Measurements from ENCODE around the gene CAP1.
A peak's percentile ranks its signal among the peaks of the same experiment; 100 is the strongest.
"Not testable (repeated sequence)": the region's sequence is repeated elsewhere in the genome, so short reads cannot be mapped to it uniquely, and the experiment has no call there.

Gene CAP1

GRCh38 chr1:40040511-40041465 is at the start of gene CAP1:
CAP1 (plus strand) TSS chr1:40040729; CDS start chr1:40059347, 18,618 bp downstream.
- H3K4me3 Mint-ChIP-seq = peak within 1 kb of the TSS; percentile 93
- H3K27me3 Mint-ChIP-seq = peaks cover 6% of the 10 kb centered on the region
- no peaks in the 10 kb centered on the region for H3K9me3 Mint-ChIP-seq
- peaks cover 76% of the 10 kb centered on the region for H3K4me1 Mint-ChIP-seq
- H3K27ac Mint-ChIP-seq = peak within 1 kb of the TSS; percentile 98
- DNase-seq = peak; percentile 100
- H3K36me3 Mint-ChIP-seq = peaks cover 49% of the 10 kb centered on the region
- CTCF ChIA-PET = interaction anchor here (0.9 to 1.4 kb wide), 3 partner anchors 9 to 19 kb away, joined by 3 to 4 read pairs (median 3); no protein-coding TSS in a partner anchor

- H3K27me3 Mint-ChIP-seq = no peaks in the 10 kb centered on the region
Measured at GRCh38 chr1:39992234-39992633, 48.3 kb upstream of the CAP1 start.

GRCh38 chr1:39992888-39993287 is 47.6 kb upstream of the CAP1 start:
- Mint-ChIP-seq H3K27ac (no peak overlapping the region), H3K27me3 (no peaks in the 10 kb centered on the region)
- CTCF ChIA-PET = interaction anchor here (1.3 kb wide), 1 partner anchor 39 kb away, joined by 4 read pairs; no protein-coding TSS in a partner anchor

More at GRCh38 chr1:39992234-39992633, 48.3 kb upstream of the CAP1 start:
- DNase-seq = no peak
- H3K4me1 Mint-ChIP-seq = peaks cover 2% of the 10 kb centered on the region
- no peaks in the 10 kb centered on the region for H3K9me3 Mint-ChIP-seq
- no peak overlapping the region for H3K4me3 Mint-ChIP-seq
- no peak overlapping the region for H3K27ac Mint-ChIP-seq
- CTCF ChIA-PET = interaction anchor here (1.0 to 1.3 kb wide), 2 partner anchors 18 to 40 kb away, joined by 3 to 4 read pairs; no protein-coding TSS in a partner anchor
- H3K36me3 Mint-ChIP-seq = no peaks in the 10 kb centered on the region

GRCh38 chr1:39995973-39996393 is 44.5 kb upstream of the CAP1 start:
- peaks cover 2% of the 10 kb centered on the region for H3K4me1 Mint-ChIP-seq
- CTCF ChIA-PET = no interaction called here
- H3K27ac Mint-ChIP-seq = no peak overlapping the region
- H3K27me3 Mint-ChIP-seq = no peaks in the 10 kb centered on the region
- no peak overlapping the region for H3K4me3 Mint-ChIP-seq
- H3K9me3 Mint-ChIP-seq = no peaks in the 10 kb centered on the region
- H3K36me3 Mint-ChIP-seq = no peaks in the 10 kb centered on the region
- DNase-seq = no peak

More at GRCh38 chr1:39992888-39993287, 47.6 kb upstream of the CAP1 start:
- H3K4me3 Mint-ChIP-seq = no peak overlapping the region
- H3K9me3 Mint-ChIP-seq = no peaks in the 10 kb centered on the region
- no peaks in the 10 kb centered on the region for H3K36me3 Mint-ChIP-seq
- no peak for DNase-seq
- peaks cover 2% of the 10 kb centered on the region for H3K4me1 Mint-ChIP-seq

- H3K27ac Mint-ChIP-seq = no peak overlapping the region
- DNase-seq = no peak
- peaks cover 2% of the 10 kb centered on the region for H3K4me1 Mint-ChIP-seq
- H3K36me3 Mint-ChIP-seq = no peaks in the 10 kb centered on the region
- H3K27me3 Mint-ChIP-seq = no peaks in the 10 kb centered on the region
- CTCF ChIA-PET = interaction anchor here (0.7 kb wide), 1 partner anchor 60 kb away, joined by 3 read pairs; no protein-coding TSS in a partner anchor
- no peaks in the 10 kb centered on the region for H3K9me3 Mint-ChIP-seq
- no peak overlapping the region for H3K4me3 Mint-ChIP-seq
Measured at GRCh38 chr1:39996396-39997004, 44.0 kb upstream of the CAP1 start.

GRCh38 chr1:40001456-40001855 is 39.1 kb upstream of the CAP1 start:
- Mint-ChIP-seq H3K36me3 (no peaks in the 10 kb centered on the region), H3K27ac (no peak overlapping the region), H3K9me3 (no peaks in the 10 kb centered on the region), H3K27me3 (peaks cover 6% of the 10 kb centered on the region), H3K4me3 (no peak overlapping the region), H3K4me1 (no peaks in the 10 kb centered on the region)
- DNase-seq = no peak
- CTCF ChIA-PET = interaction anchor here (1.0 kb wide), 1 partner anchor 31 kb away, joined by 3 read pairs; no protein-coding TSS in a partner anchor

- no peaks in the 10 kb centered on the region for H3K4me1 Mint-ChIP-seq
- H3K9me3 Mint-ChIP-seq = no peaks in the 10 kb centered on the region
- H3K4me3 Mint-ChIP-seq = no peak overlapping the region
- CTCF ChIA-PET = no interaction called here
- no peak for DNase-seq
- H3K27ac Mint-ChIP-seq = no peak overlapping the region
- no peaks in the 10 kb centered on the region for H3K36me3 Mint-ChIP-seq
- peaks cover 6% of the 10 kb centered on the region for H3K27me3 Mint-ChIP-seq
Measured at GRCh38 chr1:40003156-40004093, 37.1 kb upstream of the CAP1 start.

GRCh38 chr1:40004857-40005256 is 35.7 kb upstream of the CAP1 start:
- CTCF ChIA-PET = no interaction called here
- no peaks in the 10 kb centered on the region for H3K4me1 Mint-ChIP-seq
- no peak overlapping the region for H3K4me3 Mint-ChIP-seq
- DNase-seq = no peak
- no peaks in the 10 kb centered on the region for H3K9me3 Mint-ChIP-seq
- peaks cover 6% of the 10 kb centered on the region for H3K27me3 Mint-ChIP-seq
- no peaks in the 10 kb centered on the region for H3K36me3 Mint-ChIP-seq
- no peak overlapping the region for H3K27ac Mint-ChIP-seq

GRCh38 chr1:40007481-40008034 is 33.0 kb upstream of the CAP1 start:
- H3K27me3 Mint-ChIP-seq, H3K36me3 Mint-ChIP-seq, H3K9me3 Mint-ChIP-seq, H3K27ac Mint-ChIP-seq, DNase-seq, H3K4me1 Mint-ChIP-seq, CTCF ChIA-PET, H3K4me3 Mint-ChIP-seq: not testable (repeated sequence)

GRCh38 chr1:40011198-40011597 is 29.3 kb upstream of the CAP1 start:
- no peak overlapping the region for H3K27ac Mint-ChIP-seq
- CTCF ChIA-PET = interaction anchor here (1.0 kb wide), 1 partner anchor 21 kb away, joined by 3 read pairs; no protein-coding TSS in a partner anchor
- H3K36me3 Mint-ChIP-seq = no peaks in the 10 kb centered on the region
- peaks cover under 1% of the 10 kb centered on the region for H3K27me3 Mint-ChIP-seq
- DNase-seq = no peak
- no peak overlapping the region for H3K4me3 Mint-ChIP-seq
- H3K9me3 Mint-ChIP-seq = peaks cover 6% of the 10 kb centered on the region
- no peaks in the 10 kb centered on the region for H3K4me1 Mint-ChIP-seq

GRCh38 chr1:40014253-40014706 is 26.2 kb upstream of the CAP1 start:
- CTCF ChIA-PET = interaction anchor here (0.7 to 1.3 kb wide), 2 partner anchors 17 to 19 kb away, joined by 3 read pairs; no protein-coding TSS in a partner anchor

GRCh38 chr1:40014812-40015594 is 25.5 kb upstream of the CAP1 start:
- no peak for DNase-seq
- H3K27ac Mint-ChIP-seq = no peak overlapping the region
- peaks cover 13% of the 10 kb centered on the region for H3K27me3 Mint-ChIP-seq
- CTCF ChIA-PET = interaction anchor here (0.7 to 1.3 kb wide), 2 partner anchors 17 to 18 kb away, joined by 3 read pairs; no protein-coding TSS in a partner anchor
- H3K4me1 Mint-ChIP-seq = peaks cover 3% of the 10 kb centered on the region
- H3K4me3 Mint-ChIP-seq = no peak overlapping the region
- peaks cover 2% of the 10 kb centered on the region for H3K36me3 Mint-ChIP-seq
- H3K9me3 Mint-ChIP-seq = peaks cover 6% of the 10 kb centered on the region

More at GRCh38 chr1:40014253-40014706, 26.2 kb upstream of the CAP1 start:
- H3K4me3 Mint-ChIP-seq = no peak overlapping the region
- DNase-seq = no peak
- H3K27ac Mint-ChIP-seq = no peak overlapping the region
- peaks cover 6% of the 10 kb centered on the region for H3K9me3 Mint-ChIP-seq
- H3K4me1 Mint-ChIP-seq = peaks cover 2% of the 10 kb centered on the region
- peaks cover 2% of the 10 kb centered on the region for H3K36me3 Mint-ChIP-seq
- peaks cover 13% of the 10 kb centered on the region for H3K27me3 Mint-ChIP-seq

All from activated naive CD4-positive, alpha-beta T cell treated with anti-CD3 and anti-CD28 coated beads, Interleukin-2, amount 10 ng/mL, durations not matched to agents 7 days and 5 days (primary cell).